HCT116 (cell line): ENCODE results near the gene PNP.

ENCODE experiments used
- EZH2phosphoT487 ChIP-seq: fragments of 200-600 bp; IDR thresholded peaks from 2 replicates; pipeline ENCODE4 v1.6.1; 2018; ENCODE audit warnings: antibody characterized with exemption, borderline replicate concordance
- RAD21 ChIP-seq: IDR thresholded peaks from 2 replicates; pipeline ENCODE4 v1.6.1; 2012; ENCODE audit warnings: low read depth, mild to moderate bottlenecking
- TF ChIP-seq, protein P1 (sequence below): IDR thresholded peaks from 2 replicates; pipeline ENCODE4 v1.6.1; 2012; ENCODE audit warnings: low read depth
- TF ChIP-seq, protein P2 (sequence below), 3 experiments: fragments of 200-600 bp in 1 of 3; sonication (generic) in 1 of 3; IDR thresholded peaks in 2 of 3; conservative IDR thresholded peaks in 1 of 3; 2 replicates each; pipeline ENCODE4 v1.5.1; 2012 to 2017; ENCODE audit warnings: low read depth in 2 of 3, low read length in 2 of 3, antibody characterized with exemption in 1 of 3, borderline replicate concordance in 1 of 3, control low read depth in 1 of 3, mild to moderate bottlenecking in 1 of 3, mixed read lengths in 1 of 3, mixed run types in 1 of 3, moderate library complexity in 1 of 3; ENCODE audit not compliant: insufficient read depth in 1 of 3

DNA sequence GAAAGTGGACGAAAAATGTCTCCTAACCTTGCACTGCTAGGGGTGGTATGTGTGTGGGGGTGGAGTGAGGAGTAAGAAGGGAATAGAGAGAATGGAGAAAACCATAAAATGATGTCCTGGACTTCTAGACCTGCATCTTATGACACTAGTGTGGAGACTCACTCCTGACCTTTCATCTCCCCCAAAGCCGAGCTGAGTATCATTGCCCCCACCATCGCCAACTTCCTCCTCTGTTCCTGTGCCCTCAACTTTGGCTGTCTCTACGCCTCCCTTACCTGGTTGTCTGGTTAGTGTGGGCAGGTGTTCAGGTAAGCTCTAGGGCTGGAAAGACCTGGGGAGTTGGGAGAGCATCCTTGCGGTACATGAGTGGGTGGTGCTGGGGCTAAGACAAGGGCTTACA lies 28.7 kb upstream of the PNP start:
- TF ChIP-seq, protein P1, sequence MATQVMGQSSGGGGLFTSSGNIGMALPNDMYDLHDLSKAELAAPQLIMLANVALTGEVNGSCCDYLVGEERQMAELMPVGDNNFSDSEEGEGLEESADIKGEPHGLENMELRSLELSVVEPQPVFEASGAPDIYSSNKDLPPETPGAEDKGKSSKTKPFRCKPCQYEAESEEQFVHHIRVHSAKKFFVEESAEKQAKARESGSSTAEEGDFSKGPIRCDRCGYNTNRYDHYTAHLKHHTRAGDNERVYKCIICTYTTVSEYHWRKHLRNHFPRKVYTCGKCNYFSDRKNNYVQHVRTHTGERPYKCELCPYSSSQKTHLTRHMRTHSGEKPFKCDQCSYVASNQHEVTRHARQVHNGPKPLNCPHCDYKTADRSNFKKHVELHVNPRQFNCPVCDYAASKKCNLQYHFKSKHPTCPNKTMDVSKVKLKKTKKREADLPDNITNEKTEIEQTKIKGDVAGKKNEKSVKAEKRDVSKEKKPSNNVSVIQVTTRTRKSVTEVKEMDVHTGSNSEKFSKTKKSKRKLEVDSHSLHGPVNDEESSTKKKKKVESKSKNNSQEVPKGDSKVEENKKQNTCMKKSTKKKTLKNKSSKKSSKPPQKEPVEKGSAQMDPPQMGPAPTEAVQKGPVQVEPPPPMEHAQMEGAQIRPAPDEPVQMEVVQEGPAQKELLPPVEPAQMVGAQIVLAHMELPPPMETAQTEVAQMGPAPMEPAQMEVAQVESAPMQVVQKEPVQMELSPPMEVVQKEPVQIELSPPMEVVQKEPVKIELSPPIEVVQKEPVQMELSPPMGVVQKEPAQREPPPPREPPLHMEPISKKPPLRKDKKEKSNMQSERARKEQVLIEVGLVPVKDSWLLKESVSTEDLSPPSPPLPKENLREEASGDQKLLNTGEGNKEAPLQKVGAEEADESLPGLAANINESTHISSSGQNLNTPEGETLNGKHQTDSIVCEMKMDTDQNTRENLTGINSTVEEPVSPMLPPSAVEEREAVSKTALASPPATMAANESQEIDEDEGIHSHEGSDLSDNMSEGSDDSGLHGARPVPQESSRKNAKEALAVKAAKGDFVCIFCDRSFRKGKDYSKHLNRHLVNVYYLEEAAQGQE, result no peak
- TF ChIP-seq, protein P2, sequence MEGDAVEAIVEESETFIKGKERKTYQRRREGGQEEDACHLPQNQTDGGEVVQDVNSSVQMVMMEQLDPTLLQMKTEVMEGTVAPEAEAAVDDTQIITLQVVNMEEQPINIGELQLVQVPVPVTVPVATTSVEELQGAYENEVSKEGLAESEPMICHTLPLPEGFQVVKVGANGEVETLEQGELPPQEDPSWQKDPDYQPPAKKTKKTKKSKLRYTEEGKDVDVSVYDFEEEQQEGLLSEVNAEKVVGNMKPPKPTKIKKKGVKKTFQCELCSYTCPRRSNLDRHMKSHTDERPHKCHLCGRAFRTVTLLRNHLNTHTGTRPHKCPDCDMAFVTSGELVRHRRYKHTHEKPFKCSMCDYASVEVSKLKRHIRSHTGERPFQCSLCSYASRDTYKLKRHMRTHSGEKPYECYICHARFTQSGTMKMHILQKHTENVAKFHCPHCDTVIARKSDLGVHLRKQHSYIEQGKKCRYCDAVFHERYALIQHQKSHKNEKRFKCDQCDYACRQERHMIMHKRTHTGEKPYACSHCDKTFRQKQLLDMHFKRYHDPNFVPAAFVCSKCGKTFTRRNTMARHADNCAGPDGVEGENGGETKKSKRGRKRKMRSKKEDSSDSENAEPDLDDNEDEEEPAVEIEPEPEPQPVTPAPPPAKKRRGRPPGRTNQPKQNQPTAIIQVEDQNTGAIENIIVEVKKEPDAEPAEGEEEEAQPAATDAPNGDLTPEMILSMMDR (IDR thresholded peaks at IDR 0.05 in 2 of 3, conservative IDR thresholded peaks at IDR 0.05 in 1 of 3; ENCODE audit: borderline replicate concordance in 1 of 3, insufficient read depth in 1 of 3, low read depth in 2 of 3, low read length in 2 of 3), result no peak
- no peak for TF ChIP-seq RAD21
- no peak for TF ChIP-seq EZH2phosphoT487
